ENCODE results near the gene IL22RA1. TPM values are rescaled to one million over a fixed set of nuclear protein-coding genes. Genes with fewer than 3 reads are reported as not detected.

Gene IL22RA1
- total RNA-seq, result under 0.01 TPM in 1 of 2 replicates, not detected in the other

GRCh38 chr1:24142546-24143534 lies at the start of gene IL22RA1:
TSS of gene IL22RA1 (minus strand) at chr1:24143140. CDS start at chr1:24143082, 58 bp downstream.

GRCh38 chr1:24186993-24187790 lies 44.3 kb upstream of the IL22RA1 start, which contains the start of gene IFNLR1:
TSS of gene IFNLR1 (minus strand) at chr1:24187289. CDS start at chr1:24187248, 41 bp downstream.

GRCh38 chr1:24111996-24112779 lies 30.8 kb downstream of the IL22RA1 start, which contains the start of gene MYOM3:
TSS of gene MYOM3 (minus strand) at chr1:24112135. CDS start at chr1:24108636, 3,499 bp downstream.

Other genes starting within 250 kb of the IL22RA1 start
- gene CNR2, start 229.8 kb downstream of the IL22RA1 start, total RNA-seq, result not detected in 2 replicates
- gene PNRC2, start 183.3 kb downstream of the IL22RA1 start, total RNA-seq, result 109 and 176 TPM in 2 replicates
- gene SRSF10, start 162.8 kb downstream of the IL22RA1 start, total RNA-seq, result 92.8 and 112 TPM in 2 replicates
- gene MYOM3, start 31.0 kb downstream of the IL22RA1 start, total RNA-seq, result 0.09 and 0.28 TPM in 2 replicates
- gene IFNLR1, start 44.1 kb upstream of the IL22RA1 start, total RNA-seq, result 0.09 TPM in 1 of 2 replicates, not detected in the other
- not detected in 2 replicates for gene GRHL3, start 176.2 kb upstream of the IL22RA1 start, total RNA-seq

Measured in endothelial cell of coronary artery (primary cell).